Thyroid gland (tissue), 4 donors: ENCODE results near the gene RIPOR1.

Source experiments
- CTCF ChIP-seq, 6 experiments: fragments of 200-600 bp in 3 of 6; fragments of 450-650 bp in 3 of 6; sonication (generic) in 3 of 6; IDR thresholded peaks; one replicate each; pipeline ENCODE4 v1.5.1; 2016 to 2019; ENCODE audit warnings: antibody characterized with exemption in 6 of 6, mild to moderate bottlenecking in 2 of 6, inconsistent platforms in 1 of 6, moderate library complexity in 1 of 6
- POLR2A ChIP-seq, 2 donors: fragments of 450-650 bp; IDR thresholded peaks; one replicate each; pipeline ENCODE4 v1.6.1; 2017; ENCODE audit warnings: antibody characterized with exemption in 2 of 2, mild to moderate bottlenecking in 2 of 2, moderate library complexity in 1 of 2

- TF ChIP-seq CTCF (IDR thresholded peaks at IDR 0.05) (no peak), POLR2A (IDR thresholded peaks at IDR 0.05) (no peak)
These were observed 45.5 kb upstream of the RIPOR1 start, which contains the start of gene AGRP for GRCh38 chr16:67483150-67483549.
